PC-9 (cell line): ENCODE results near the gene SHF. TPM values are rescaled to one million over a fixed set of nuclear protein-coding genes. Genes with fewer than 3 reads are reported as not detected.

Experiments
- BruUV-seq: library from RNA; stranded (reverse); fragments of 400-500 nt; replicated peaks from 2 replicates; lab custom pipeline; 2021; lab: Mats Ljungman, UMichigan
- CTCF ChIA-PET: fragments of 300-600 bp; sonication (Branson Sonifier 250); formaldehyde crosslinking; loops from one replicate; lab custom pipeline; 2022; ENCODE audit warnings: antibody characterized with exemption; lab: Charles Lee
- POLR2A ChIA-PET: fragments of 300-600 bp; sonication (Branson Sonifier 250); formaldehyde crosslinking; loops from one replicate; lab custom pipeline; 2022; ENCODE audit warnings: antibody characterized with exemption; ENCODE audit not compliant: unreplicated experiment; lab: Charles Lee
- DNase-seq, 2 experiments: peaks; one replicate each; pipeline versions ENCODE4 v3.0.0 to v3.0.0-alpha.2; 2015 to 2022; ENCODE audit warnings: mixed read lengths in 1 of 2
- H2AFZ ChIP-seq: fragments of 200-600 bp; sonication (generic); 2 replicates; pipeline ENCODE4 v1.8.1; 2017; ENCODE audit warnings: antibody characterized with exemption
- H3F3A ChIP-seq: fragments of 200-600 bp; sonication (generic); 2 replicates; pipeline ENCODE4 v1.8.1; 2017; ENCODE audit warnings: antibody characterized with exemption, mild to moderate bottlenecking, low read depth; ENCODE audit not compliant: insufficient read depth
- H3K27ac ChIP-seq: fragments of 200-600 bp; sonication (generic); 2 replicates; pipeline ENCODE4 v1.6.1; 2016; ENCODE audit warnings: mixed run types
- H3K27me3 ChIP-seq: fragments of 200-600 bp; sonication (generic); 2 replicates; pipeline ENCODE4 v1.6.1; 2016; ENCODE audit warnings: low read depth, mixed run types; ENCODE audit not compliant: insufficient read depth
- H3K36me3 ChIP-seq: fragments of 200-600 bp; sonication (generic); 2 replicates; pipeline ENCODE4 v1.6.1; 2016; ENCODE audit warnings: low read depth, mixed run types
- H3K4me1 ChIP-seq: fragments of 200-600 bp; sonication (generic); replicated peaks from 2 replicates; pipeline ENCODE4 v1.6.1; 2016; ENCODE audit warnings: mixed run types; ENCODE audit not compliant: insufficient read depth
- H3K4me2 ChIP-seq: fragments of 200-600 bp; sonication (generic); 2 replicates; pipeline ENCODE4 v1.6.1; 2017; ENCODE audit warnings: mixed run types
- H3K4me3 ChIP-seq: fragments of 200-600 bp; sonication (generic); 2 replicates; pipeline ENCODE4 v1.6.1; 2016; ENCODE audit warnings: mixed run types
- H3K79me2 ChIP-seq: fragments of 200-600 bp; sonication (generic); 2 replicates; pipeline ENCODE4 v1.6.1; 2017; ENCODE audit warnings: low read depth, mixed run types
- H3K9me2 ChIP-seq: fragments of 200-600 bp; sonication (generic); 2 replicates; pipeline ENCODE4 v1.8.1; 2017; ENCODE audit warnings: mild to moderate bottlenecking; ENCODE audit not compliant: insufficient read depth
- H3K9me3 ChIP-seq: fragments of 200-600 bp; sonication (generic); 2 replicates; pipeline ENCODE4 v1.8.1; 2016; ENCODE audit warnings: low read depth; ENCODE audit not compliant: insufficient read depth
- H4K20me1 ChIP-seq: fragments of 200-600 bp; sonication (generic); 2 replicates; pipeline ENCODE4 v1.8.1; 2017; ENCODE audit not compliant: insufficient read depth
- EZH2 ChIP-seq: fragments of 200-600 bp; sonication (generic); IDR thresholded peaks from 2 replicates; pipeline ENCODE4 v1.8.0; 2017; ENCODE audit warnings: antibody characterized with exemption, low read depth
- intact Hi-C: fragments of 100-400 bp; cut with micrococcal nuclease; formaldehyde crosslinking; loops from one replicate; pipeline ENCODE4 v1.10.0; 2022; ENCODE audit not compliant: unreplicated experiment
- total RNA-seq: library from RNA; stranded (reverse); gene quantifications from 2 replicates; pipeline ENCODE4 v1.2.3, GENCODE V29; 2021
- TF ChIP-seq, protein P1 (sequence below): fragments of 200-600 bp; sonication (generic); conservative IDR thresholded peaks from 2 replicates; pipeline ENCODE4 v1.6.1; 2017; ENCODE audit warnings: mixed run types, antibody characterized with exemption, mild to moderate bottlenecking, moderate library complexity

The SHF gene
- total RNA-seq, 1 experiment from 2014 or later = 6.1 TPM

DNA sequence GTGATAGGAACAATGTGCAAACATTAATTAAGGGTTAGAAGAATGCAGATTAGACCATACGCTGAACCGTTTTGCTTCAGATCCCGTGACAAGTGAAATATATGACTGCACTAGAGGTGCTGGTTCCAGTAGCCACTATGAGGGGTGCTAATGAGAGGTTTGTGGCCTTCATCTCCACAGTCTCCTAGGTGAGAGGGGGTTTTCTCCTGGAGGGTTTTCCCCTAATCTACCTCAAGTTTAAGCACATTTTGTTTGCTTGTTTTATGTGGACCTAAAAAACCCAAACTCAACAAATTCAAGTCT is 13.7 kb upstream of the SHF start:
- intact Hi-C loops = loop anchor here (2.0 kb wide), 1 partner anchor 255 kb away; no protein-coding TSS in a partner anchor
- H3K4me2 ChIP-seq = peak overlapping the region; percentile 97
- H3K9me3 ChIP-seq = no peaks in the 10 kb centered on the region
- H3K4me1 ChIP-seq = no peaks in the 10 kb centered on the region
- no peak for DNase-seq
- peak overlapping the region; percentile 80; the same call in 1 of the 2 replicates for H3K4me3 ChIP-seq
- POLR2A ChIA-PET = interaction anchor here (0.6 kb wide), 1 partner anchor 78 kb away, joined by 4 read pairs; no protein-coding TSS in a partner anchor
- no peaks in the 10 kb centered on the region for H3K9me2 ChIP-seq
- no peak for TF ChIP-seq EZH2
- TF ChIP-seq, protein P1, sequence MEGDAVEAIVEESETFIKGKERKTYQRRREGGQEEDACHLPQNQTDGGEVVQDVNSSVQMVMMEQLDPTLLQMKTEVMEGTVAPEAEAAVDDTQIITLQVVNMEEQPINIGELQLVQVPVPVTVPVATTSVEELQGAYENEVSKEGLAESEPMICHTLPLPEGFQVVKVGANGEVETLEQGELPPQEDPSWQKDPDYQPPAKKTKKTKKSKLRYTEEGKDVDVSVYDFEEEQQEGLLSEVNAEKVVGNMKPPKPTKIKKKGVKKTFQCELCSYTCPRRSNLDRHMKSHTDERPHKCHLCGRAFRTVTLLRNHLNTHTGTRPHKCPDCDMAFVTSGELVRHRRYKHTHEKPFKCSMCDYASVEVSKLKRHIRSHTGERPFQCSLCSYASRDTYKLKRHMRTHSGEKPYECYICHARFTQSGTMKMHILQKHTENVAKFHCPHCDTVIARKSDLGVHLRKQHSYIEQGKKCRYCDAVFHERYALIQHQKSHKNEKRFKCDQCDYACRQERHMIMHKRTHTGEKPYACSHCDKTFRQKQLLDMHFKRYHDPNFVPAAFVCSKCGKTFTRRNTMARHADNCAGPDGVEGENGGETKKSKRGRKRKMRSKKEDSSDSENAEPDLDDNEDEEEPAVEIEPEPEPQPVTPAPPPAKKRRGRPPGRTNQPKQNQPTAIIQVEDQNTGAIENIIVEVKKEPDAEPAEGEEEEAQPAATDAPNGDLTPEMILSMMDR = no peak
- no peaks in the 10 kb centered on the region for H4K20me1 ChIP-seq
- H3K36me3 ChIP-seq = no peaks in the 10 kb centered on the region
- peaks cover 19% of the 10 kb centered on the region for H3F3A ChIP-seq
- no peak overlapping the region for H2AFZ ChIP-seq
- CTCF ChIA-PET = interaction anchor here (0.6 to 0.8 kb wide), 3 partner anchors 20 to 224 kb away, joined by 3 to 6 read pairs (median 3); no protein-coding TSS in a partner anchor
- no peak overlapping the region for H3K27ac ChIP-seq
- no TSS peak for BruUV-seq
- no peaks in the 10 kb centered on the region for H3K27me3 ChIP-seq
- H3K79me2 ChIP-seq = no peaks in the 10 kb centered on the region

DNA sequence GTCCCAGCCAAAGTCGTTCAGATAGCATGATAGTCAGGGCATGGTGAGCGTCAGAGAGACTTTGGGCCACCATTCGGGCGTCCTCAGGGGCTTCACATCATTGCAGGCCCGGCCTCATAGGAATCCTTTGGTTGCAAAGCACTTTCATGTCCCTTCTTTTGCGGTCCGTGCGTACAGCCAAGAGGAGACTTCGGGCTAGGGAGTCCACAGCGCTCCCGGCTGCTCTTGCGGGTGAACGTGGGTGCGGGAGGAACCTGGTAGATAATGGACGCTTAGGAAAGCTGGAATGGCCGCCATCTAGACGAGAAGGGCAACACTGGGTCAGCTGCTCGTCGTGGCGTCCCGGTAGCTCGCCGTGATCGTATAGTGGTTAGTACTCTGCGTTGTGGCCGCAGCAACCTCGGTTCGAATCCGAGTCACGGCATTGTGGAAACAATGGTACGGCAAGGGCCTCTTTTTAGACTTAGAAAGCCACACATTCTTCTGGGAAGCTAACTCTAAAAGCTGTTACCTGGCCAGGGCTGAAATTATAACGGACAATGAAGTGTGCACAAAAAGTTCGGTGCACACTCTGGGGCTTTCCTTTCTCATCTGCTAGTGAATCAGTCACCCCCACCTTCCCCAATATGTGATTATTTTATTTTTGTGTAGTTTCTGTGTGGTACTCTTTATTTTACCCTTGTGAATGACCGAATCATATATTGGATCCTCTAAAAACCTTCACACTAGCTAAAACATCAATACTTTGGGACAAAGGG is 13.2 kb upstream of the SHF start:
- Histone ChIP-seq H3K79me2 (no peaks in the 10 kb centered on the region), H3K9me3 (no peaks in the 10 kb centered on the region), H2AFZ (peak overlapping the region; percentile 89), H3F3A (peaks cover 19% of the 10 kb centered on the region), H3K9me2 (no peaks in the 10 kb centered on the region), H3K27ac (peak overlapping the region; percentile 86), H3K4me1 (no peaks in the 10 kb centered on the region), H4K20me1 (no peaks in the 10 kb centered on the region), H3K4me3 (peak overlapping the region; percentile 80), H3K4me2 (peak overlapping the region; percentile 97), H3K27me3 (no peaks in the 10 kb centered on the region), H3K36me3 (no peaks in the 10 kb centered on the region)
- ChIA-PET POLR2A (interaction anchor here (0.6 to 0.7 kb wide), 2 partner anchors 78 to 122 kb away, joined by 3 to 4 read pairs; no protein-coding TSS in a partner anchor), CTCF (interaction anchor here (0.6 to 0.9 kb wide), 4 partner anchors 26 to 224 kb away, joined by 3 to 4 read pairs (median 3); no protein-coding TSS in a partner anchor)
- BruUV-seq = TSS peak; percentile 94
- peak; percentile 51 to 86 for DNase-seq
- intact Hi-C loops = loop anchor here (1.0 to 2.0 kb wide), 2 partner anchors 78 to 256 kb away; no protein-coding TSS in a partner anchor
- TF ChIP-seq EZH2 = no peak
- TF ChIP-seq, protein P1 = no peak

DNA sequence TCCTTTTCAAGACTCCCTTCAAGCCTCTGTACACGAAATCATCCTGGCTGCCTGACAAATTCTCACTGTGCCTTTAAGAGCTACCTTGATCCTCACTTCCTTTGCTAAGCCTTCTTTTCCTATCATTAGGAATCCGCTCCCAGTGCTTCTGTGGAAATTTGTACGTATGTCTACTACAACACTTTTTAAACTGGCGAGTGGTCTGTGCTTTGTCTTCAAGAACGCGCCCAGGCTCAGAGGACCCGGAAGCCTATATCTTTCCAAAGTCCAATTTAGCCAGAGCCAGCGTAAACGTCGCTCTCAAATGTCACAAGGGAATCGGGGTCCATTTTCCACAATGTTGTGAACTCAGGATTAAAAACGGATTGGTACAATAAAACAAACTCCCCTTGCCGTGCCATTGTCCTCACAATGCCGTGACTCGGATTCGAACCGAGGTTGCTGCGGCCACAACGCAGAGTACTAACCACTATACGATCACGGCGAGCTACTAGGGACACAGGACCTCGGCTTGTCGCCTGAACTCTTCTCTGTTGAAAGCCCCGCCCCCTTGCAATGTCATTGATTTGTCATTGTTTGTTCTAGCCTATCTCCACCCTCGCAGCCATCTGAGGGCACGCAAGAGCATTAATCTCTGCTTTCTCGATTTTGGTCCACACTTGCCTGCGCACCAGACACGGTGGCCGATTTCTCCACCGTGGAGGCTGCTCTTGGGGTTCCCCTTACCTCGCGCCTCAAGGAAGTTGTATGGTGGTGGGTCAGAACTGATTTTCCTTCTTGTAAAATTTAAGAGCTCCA is 12.4 kb upstream of the SHF start:
- POLR2A ChIA-PET = interaction anchor here (0.7 to 0.8 kb wide), 2 partner anchors 79 to 202 kb away, joined by 3 to 12 read pairs; a partner anchor contains a TSS
- Histone ChIP-seq H3K9me3 (no peaks in the 10 kb centered on the region), H4K20me1 (no peaks in the 10 kb centered on the region), H3K79me2 (no peaks in the 10 kb centered on the region), H3K36me3 (no peaks in the 10 kb centered on the region), H3F3A (peaks cover 19% of the 10 kb centered on the region), H3K9me2 (no peaks in the 10 kb centered on the region), H3K4me1 (no peaks in the 10 kb centered on the region), H3K4me2 (peak overlapping the region; percentile 97), H3K27ac (peak overlapping the region; percentile 86), H3K4me3 (peak overlapping the region; percentile 80), H2AFZ (peak overlapping the region; percentile 89), H3K27me3 (no peaks in the 10 kb centered on the region)
- peak; percentile 81 to 95 for DNase-seq
- TSS peak; percentile 99 for BruUV-seq
- intact Hi-C loops = loop anchor here (1.0 to 2.0 kb wide), 2 partner anchors 79 to 257 kb away; no protein-coding TSS in a partner anchor
- TF ChIP-seq, protein P1 = no peak
- no peak for TF ChIP-seq EZH2
- CTCF ChIA-PET = interaction anchor here (0.6 to 0.9 kb wide), 3 partner anchors 82 to 202 kb away, joined by 3 to 4 read pairs (median 3); a partner anchor contains a TSS
